ENCODE data around the gene SAP30.

SAP30 gene

GRCh38 chr4:173367946-173368345, 2.8 kb upstream of the SAP30 start:
- no peak for DNase-seq

GRCh38 chr4:173370130-173370476, 651 bp upstream of the SAP30 start:
- DNase-seq, result peak; percentile 38

- DNase-seq, result peak; percentile 60
Observed at GRCh38 chr4:173371292-173372192, 788 bp downstream of the SAP30 start.

DNA sequence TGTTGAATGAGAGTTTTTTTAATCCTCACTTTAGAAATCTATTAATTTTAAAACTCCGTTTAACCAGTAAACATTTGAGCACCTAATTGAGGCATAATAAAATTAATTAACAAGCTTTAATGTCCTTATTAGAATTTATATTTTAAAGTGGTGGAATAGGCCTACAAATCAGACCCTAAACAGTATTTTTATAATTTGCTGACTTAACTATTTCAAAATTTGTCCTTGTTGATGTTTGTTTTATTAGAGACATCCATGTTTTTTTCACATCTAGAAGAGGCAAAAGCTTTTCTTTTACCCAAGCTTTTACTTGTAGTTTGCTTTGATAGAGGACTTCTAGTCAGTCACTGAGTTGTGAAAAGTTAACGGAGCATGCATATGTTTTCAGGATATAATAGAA, 3.8 kb downstream of the SAP30 start:
- no peak for DNase-seq

- no peak for DNase-seq
Observed at GRCh38 chr4:173379929-173380328, 9.2 kb downstream of the SAP30 start.

- no peak for DNase-seq
Observed at GRCh38 chr4:173380987-173381386, 10.2 kb downstream of the SAP30 start.

DNA sequence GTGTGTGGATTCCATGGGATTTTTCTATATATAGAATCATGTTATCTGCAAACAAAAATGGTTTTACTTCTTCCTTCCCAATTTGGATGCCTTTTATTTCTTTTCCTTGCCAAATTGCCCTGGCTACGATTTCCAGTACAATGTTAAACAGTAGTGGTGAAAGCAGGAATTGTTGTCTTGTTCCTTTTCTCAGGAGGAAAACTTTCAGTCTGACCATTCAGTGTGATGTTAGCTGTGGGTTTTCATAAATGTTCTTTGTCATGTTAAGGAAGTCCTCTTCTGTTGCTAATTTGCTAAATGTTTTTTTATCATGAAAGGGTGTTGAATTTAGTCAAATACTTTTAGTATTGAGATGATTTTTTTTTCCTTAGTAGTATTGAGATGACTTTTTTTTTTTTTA, 10.9 kb downstream of the SAP30 start:
- no peak for DNase-seq

GRCh38 chr4:173382349-173382748, 11.6 kb downstream of the SAP30 start:
- DNase-seq, result no peak

GRCh38 chr4:173386751-173387150, 16.0 kb downstream of the SAP30 start:
- no peak for DNase-seq

- DNase-seq, result no peak
Observed at GRCh38 chr4:173391701-173392100, 20.9 kb downstream of the SAP30 start.

GRCh38 chr4:173397604-173398003, 26.9 kb downstream of the SAP30 start:
- DNase-seq, result no peak

DNA sequence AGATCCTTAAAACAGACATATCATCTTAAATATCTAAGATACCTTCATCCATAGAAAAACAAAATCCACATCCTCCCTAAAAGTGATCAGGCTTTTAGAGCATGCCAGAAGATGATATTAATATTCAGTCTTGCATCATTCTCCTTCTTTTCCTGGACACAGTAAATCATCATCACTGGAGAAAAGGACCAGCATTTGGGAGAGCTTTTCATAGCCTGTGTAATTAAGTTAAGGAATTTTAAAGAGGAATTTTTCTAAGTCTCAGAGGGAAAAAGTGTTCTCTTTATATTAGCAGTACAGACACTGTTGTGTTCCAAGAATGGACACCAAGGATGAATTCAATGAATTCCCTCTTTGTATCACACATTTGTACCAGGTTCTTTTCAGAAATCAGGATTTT, 27.5 kb downstream of the SAP30 start:
- no peak for DNase-seq

GRCh38 chr4:173398779-173399415, 28.1 kb downstream of the SAP30 start, which contains the start of gene SCRG1:
TSS of gene SCRG1 (minus strand) at chr4:173399116. CDS start at chr4:173391414, 7,702 bp downstream.
- DNase-seq, result no peak

- no peak for DNase-seq
Observed at GRCh38 chr4:173401063-173401462, 30.3 kb downstream of the SAP30 start.

- no peak for DNase-seq
Observed at GRCh38 chr4:173403051-173403450, 32.3 kb downstream of the SAP30 start.

- DNase-seq, result no peak
Observed at GRCh38 chr4:173404296-173404865, 33.6 kb downstream of the SAP30 start.

DNA sequence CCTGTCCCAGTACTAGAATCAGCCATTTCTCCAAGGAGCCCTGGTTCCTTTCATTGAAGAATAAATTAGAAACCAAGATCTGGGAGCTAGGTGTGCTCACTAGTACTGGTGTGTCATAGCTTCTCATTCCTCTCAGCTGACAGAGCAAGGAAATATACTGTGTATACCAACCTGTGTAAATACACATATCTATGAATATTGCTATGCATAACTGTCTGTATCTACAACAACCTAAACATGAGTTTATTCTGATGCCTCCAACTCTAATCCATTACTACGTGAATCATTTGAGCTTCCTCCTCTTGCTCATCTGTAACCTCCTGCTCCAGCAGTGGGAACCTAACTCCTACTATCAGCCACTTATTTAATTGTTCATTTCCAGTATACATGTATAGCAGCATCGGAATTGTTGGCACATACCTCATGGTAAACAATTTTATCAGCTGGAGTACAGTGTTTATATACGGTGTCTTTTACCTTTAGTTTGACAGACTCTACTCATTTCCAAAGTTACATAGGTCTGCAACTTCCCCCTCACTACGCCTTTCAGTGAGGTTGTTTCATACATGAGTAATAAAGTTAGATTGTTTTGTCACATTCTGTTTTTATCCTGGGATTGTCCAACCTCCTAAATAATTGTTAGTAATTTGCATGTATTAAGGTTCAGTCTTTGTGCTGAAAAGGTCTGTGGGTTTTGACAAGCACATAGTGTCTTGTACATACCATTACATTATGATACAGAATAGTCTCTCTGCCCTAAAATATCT, 35.3 kb downstream of the SAP30 start:
- DNase-seq, result no peak

DNA sequence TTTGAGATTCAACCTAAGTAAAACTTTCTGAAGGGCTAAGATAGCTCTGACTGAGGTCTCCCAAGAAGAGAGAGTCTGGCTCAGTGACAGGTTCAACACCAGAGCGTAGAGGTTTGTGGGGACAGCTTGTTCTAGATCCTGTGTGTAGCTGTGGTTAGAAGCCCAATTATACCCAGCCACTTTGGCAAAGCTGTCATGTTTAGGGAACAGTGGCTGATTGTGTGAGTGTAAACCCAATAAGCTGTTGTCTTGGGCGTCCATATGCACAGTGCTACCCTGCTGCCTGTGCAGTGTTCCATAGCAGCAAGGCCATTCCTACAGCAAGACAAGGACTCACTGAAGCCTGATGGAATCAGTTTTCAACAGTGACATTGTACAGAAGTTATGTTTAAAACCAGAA, 39.3 kb downstream of the SAP30 start:
- DNase-seq, result no peak

DNA sequence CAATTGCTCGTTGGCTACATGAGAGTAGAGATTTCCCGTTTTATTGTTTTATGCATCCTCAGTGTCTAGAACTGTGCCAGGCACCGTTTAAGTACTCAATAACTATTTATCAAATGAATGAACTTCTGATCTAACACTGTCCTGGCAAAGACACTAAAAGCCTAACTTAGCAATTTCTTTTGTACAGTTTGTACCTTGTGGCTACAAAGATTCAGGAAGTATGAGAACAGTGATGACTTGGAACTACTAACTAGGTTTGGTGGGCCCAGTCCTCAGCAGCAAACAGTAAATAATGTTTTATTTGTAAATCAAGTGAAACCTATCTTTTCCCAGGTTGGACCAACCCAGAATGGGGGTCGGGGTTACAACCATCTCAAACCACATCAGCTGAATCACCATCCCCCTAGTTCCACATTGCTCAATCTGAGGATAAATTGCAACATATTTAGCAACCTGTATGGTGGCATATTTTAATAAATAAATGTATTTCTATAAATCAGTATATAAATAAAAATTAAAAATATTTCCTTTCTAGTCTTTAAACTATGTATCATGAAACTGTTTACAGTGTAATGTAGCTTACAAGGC, 40.4 kb downstream of the SAP30 start:
- no peak for DNase-seq

DNA sequence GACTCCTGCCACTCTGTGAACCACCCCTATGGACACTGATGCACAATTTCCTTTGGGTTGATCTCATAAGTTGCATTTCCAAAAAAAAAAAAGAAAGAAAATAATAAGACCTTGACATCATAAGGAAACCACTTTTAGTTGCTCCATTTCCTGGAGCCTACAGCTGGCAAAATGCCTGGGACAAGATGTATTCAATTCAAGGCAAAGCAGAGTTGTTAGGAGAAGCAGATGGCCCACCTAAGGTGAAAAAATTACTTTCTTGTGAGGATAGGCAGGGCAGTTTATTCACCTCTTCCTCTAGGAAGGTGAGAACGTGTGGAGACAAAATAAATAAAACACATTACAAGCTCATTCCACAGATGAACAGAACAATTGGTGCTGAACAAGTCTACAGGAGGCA, 42.3 kb downstream of the SAP30 start:
- no peak for DNase-seq

DNA sequence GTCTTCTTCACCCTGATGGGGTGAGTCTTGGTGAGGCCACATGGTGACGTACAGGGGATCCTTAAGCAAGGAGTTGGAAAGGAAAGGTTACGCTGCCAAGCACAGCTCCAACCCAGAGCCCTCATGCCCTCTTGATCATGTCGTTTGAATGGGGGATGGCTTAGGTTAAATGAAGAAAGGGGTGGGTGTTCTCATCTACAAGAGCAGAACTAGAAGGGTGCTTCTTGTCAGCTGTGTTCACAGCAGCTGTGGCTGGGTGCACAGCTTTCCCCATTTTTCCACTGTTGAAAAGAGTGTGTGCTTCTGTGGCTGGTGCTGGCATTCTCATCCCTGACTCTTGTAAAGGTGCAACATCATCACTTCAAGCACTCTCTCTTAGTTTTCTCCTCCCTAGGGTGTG, 43.7 kb downstream of the SAP30 start:
- no peak for DNase-seq

GRCh38 chr4:173415092-173415491, 44.3 kb downstream of the SAP30 start:
- no peak for DNase-seq

Data from NCI-H146 (cell line).